22Rv1 (cell line): Measurements from ENCODE around the gene GGT6.

Experiments
- H3K27ac ChIP-seq: fragments of 450-650 bp; 2 replicates; pipeline ENCODE4 v1.5.1; 2017
- ZFX ChIP-seq: fragments of 450-650 bp; IDR thresholded peaks from 2 replicates; pipeline ENCODE4 v1.6.1; 2017; ENCODE audit warnings: antibody characterized with exemption, borderline replicate concordance
- TF ChIP-seq, protein P1 (sequence below): fragments of 450-650 bp; IDR thresholded peaks from 2 replicates; pipeline ENCODE4 v1.5.1; 2017; ENCODE audit warnings: mild to moderate bottlenecking

Gene GGT6

DNA sequence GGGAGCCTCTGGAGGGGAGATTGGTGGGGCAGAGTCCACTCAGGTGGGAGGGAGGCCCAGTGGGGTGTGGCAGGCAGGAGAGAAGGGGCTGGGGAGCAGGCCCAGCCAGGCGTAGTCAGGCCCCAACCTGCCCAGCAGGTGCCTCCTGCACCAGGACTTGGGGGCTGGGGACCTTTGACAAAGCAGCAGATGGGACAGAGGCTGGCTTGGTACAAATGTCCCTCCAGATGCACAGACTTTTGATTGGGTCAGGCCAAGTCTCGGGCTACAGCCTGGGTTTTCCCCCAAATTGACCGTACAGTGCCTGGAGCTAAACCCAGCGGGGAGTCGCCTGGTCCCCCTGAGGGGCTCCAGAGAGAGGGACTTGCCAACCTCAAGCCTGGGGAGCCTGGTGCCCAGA, 411 bp downstream of the GGT6 start:
- H3K27ac ChIP-seq = no peak overlapping the region
- TF ChIP-seq ZFX = no peak
- TF ChIP-seq, protein P1, sequence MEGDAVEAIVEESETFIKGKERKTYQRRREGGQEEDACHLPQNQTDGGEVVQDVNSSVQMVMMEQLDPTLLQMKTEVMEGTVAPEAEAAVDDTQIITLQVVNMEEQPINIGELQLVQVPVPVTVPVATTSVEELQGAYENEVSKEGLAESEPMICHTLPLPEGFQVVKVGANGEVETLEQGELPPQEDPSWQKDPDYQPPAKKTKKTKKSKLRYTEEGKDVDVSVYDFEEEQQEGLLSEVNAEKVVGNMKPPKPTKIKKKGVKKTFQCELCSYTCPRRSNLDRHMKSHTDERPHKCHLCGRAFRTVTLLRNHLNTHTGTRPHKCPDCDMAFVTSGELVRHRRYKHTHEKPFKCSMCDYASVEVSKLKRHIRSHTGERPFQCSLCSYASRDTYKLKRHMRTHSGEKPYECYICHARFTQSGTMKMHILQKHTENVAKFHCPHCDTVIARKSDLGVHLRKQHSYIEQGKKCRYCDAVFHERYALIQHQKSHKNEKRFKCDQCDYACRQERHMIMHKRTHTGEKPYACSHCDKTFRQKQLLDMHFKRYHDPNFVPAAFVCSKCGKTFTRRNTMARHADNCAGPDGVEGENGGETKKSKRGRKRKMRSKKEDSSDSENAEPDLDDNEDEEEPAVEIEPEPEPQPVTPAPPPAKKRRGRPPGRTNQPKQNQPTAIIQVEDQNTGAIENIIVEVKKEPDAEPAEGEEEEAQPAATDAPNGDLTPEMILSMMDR = no peak

DNA sequence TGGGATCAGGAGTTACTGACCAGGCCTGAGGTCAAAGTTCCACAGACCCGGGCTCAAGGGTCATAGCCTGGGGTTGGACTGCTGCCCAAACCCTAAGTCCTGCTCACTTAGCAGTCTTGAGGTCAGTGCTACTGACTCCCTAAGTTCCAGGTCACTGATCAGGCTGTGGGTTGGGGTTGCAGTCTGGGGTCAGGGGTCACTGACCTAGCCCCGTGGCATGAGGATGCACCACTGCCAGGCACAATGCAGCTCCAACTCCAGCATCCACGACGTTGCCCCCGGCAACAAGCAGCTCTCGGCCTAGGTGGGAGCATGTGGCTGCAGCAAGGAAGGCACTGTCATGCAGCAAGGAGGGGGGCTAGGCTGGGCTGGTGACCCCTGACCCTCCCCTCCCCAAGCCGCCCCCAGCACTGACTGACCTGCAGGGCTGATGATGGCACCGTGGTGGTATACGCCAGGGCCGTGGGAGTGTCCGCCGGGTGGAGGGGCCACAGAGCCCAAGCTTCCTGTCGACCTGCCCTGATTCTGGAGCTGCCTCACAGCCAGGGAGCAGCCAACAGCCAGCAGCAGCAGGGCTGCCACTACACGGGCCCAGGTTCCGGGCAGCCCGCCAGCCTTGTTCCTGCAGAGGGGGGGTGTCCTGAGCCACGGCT, 1.1 kb downstream of the GGT6 start:
- TF ChIP-seq, protein P1 = no peak

DNA sequence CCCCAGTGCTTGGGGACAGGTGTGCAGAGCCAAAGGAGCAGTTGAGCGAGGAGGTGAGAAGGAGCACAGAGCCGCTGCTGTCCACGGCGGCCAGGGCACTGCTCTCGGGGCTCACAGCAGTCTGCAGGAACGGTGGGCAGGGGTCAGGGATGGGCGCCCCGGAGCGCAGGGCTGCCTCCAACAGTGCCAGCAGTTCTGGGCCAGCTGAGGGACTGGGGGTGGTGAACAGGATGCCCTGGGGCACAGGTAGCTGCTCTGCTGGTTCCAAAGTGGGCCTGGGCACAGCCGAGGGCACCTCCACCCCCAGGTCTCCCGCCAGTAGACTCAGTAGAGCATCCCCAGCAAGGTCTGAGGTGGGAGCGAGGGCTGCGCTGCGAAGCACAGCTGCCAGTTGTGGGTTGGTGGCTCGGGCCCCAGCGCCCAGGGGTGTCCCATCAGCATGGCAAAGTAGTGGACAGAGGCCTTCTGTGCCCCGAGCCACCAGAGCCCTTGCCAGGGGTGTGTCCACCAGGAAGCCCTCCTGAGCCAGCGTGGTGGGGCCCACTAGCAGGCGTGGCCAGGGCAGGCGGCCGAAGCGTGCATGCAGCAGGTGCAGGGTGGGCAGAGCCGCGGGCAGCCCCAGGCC, 1.9 kb downstream of the GGT6 start:
- TF ChIP-seq ZFX = no peak
- TF ChIP-seq, protein P1 = no peak
- H3K27ac ChIP-seq = no peak overlapping the region

More for the DNA sequence above, 1.1 kb downstream of the GGT6 start:
- no peak overlapping the region for H3K27ac ChIP-seq

DNA sequence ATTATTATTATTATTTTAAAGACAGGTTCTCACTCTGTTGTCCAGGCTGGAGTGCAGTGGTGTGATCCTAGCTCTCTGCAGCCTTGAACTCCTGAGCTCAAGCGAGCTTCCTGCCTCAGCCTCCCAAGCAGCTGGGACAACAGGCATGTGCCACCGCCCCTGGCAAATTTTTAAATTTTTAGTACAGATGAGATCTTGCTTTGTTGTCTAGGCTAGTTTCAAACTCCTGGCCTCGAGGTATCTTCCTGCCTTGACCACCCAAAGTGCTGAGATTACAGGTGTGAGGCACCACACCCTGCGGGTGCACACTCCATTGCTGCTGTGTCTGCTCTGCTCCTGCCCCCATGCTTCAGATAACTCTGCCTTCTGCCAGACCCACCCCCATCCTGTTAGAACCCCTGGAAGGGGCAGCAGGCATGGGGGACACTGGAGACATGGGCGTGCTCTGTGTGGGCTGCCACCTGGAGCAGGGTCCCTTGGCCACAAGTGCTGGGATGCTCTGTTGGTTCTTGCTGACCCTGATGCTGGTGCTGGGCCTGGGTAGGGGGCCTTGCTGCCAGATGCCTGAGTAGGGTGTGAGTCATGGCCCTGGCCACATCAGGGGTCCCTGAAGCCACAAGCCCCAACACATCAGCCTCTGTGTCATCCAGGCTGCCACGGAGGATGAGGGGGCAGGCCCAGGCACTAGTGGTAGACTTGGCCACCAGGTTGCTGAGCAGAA, 2.6 kb downstream of the GGT6 start:
- TF ChIP-seq, protein P1 = no peak
- no peak for TF ChIP-seq ZFX
- H3K27ac ChIP-seq = no peak overlapping the region

DNA sequence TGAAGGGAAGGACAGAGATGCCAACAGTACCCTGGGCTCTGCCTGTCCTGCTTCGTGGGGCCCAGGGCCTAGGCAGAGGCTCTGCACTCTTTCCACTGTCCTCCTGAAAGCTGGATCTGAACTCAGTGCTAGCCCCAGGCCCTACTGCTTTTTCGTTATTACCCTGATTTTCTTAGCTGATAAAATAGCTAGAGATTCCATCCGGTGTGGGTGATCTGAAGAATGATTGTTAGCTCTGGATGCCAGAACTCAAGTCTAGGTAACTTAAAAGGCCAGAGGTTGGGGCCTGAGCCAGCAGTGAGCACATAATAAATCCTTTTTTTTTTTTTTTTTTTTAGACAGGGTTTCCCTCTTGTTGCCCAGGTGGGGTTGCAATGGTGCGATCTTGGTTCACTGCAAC, 3.4 kb downstream of the GGT6 start:
- H3K27ac ChIP-seq = no peak overlapping the region
- TF ChIP-seq, protein P1 = no peak
- TF ChIP-seq ZFX = no peak

DNA sequence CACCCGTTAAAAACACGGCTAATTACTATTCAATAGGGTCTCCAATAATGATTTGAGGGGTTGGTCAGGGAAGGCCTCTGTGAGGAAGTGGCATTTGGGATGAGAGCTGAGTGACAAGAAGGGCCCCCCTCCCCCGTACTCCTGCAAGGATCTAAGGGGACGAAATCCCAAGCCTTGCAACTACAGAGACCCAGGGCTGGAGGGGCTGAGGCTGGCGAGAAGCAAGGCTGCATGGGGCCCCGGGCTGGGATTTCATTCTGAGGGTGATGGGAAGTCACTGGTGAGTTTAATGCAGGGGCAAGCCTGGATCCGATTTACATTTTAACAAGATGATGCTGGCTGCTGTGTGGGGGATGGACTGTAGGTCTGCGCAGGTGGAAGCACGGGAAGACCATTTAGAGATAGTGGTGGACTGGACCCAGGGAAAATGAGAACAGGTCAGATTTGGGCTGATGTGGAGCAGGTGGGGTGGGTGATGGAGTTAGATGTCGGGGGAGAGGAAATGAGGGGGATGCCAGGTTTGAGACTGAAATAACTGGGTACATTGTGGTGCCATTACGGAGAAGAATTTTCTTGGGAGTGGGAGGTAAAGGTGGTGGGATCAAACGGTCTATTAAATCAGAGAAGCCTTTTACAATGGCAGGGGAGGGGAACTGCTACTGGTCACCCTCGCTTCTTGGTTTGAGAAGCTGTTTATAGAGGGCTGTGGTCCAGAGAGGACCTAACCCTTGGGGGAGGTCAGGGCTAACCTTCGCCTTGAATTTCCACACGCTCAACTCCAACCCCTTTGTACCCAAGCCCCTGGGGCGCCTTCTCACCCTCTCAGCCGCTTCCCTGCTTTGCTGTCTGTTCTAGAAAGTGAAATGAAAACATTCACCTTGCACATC, 4.3 kb downstream of the GGT6 start:
- peak overlapping the region; percentile 73 for H3K27ac ChIP-seq
- TF ChIP-seq, protein P1 = no peak
- no peak for TF ChIP-seq ZFX
